Measurements from ENCODE around the gene UBE2D2.

GRCh38 chr5:139658928-139659667 lies 98.0 kb downstream of the UBE2D2 start:
- TF ChIP-seq, protein P1, sequence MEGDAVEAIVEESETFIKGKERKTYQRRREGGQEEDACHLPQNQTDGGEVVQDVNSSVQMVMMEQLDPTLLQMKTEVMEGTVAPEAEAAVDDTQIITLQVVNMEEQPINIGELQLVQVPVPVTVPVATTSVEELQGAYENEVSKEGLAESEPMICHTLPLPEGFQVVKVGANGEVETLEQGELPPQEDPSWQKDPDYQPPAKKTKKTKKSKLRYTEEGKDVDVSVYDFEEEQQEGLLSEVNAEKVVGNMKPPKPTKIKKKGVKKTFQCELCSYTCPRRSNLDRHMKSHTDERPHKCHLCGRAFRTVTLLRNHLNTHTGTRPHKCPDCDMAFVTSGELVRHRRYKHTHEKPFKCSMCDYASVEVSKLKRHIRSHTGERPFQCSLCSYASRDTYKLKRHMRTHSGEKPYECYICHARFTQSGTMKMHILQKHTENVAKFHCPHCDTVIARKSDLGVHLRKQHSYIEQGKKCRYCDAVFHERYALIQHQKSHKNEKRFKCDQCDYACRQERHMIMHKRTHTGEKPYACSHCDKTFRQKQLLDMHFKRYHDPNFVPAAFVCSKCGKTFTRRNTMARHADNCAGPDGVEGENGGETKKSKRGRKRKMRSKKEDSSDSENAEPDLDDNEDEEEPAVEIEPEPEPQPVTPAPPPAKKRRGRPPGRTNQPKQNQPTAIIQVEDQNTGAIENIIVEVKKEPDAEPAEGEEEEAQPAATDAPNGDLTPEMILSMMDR (IDR thresholded peaks at IDR 0.05), result no peak
- peak in 1 of 2 donors; percentile 25 for TF ChIP-seq POLR2A (IDR thresholded peaks at IDR 0.05)

All from heart left ventricle (tissue), 13 donors.